GM18870 (cell line): ENCODE measurements around the gene FHIT.

Source experiments
- ATAC-seq: cut with Tn5 transposase; IDR thresholded peaks from one replicate; pipeline ENCODE4 v1.9.1; 2021; ENCODE audit warnings: moderate library complexity; ENCODE audit not compliant: unreplicated experiment

The FHIT gene

GRCh38 chr3:59877263-59878037, 1373.8 kb downstream of the FHIT start:
- ATAC-seq, result no peak

GRCh38 chr3:59876533-59877062, 1374.7 kb downstream of the FHIT start:
- no peak for ATAC-seq

- ATAC-seq, result no peak
Observed at GRCh38 chr3:59873576-59874230, 1377.5 kb downstream of the FHIT start.

GRCh38 chr3:59872128-59872527, 1379.1 kb downstream of the FHIT start:
- no peak for ATAC-seq

- ATAC-seq, result no peak
Observed at GRCh38 chr3:59867185-59868002, 1383.9 kb downstream of the FHIT start.

- no peak for ATAC-seq
Observed at GRCh38 chr3:59866076-59866475, 1385.2 kb downstream of the FHIT start.

- ATAC-seq, result no peak
Observed at GRCh38 chr3:59865351-59865750, 1385.9 kb downstream of the FHIT start.

- no peak for ATAC-seq
Observed at GRCh38 chr3:59862686-59863085, 1388.6 kb downstream of the FHIT start.

- peak; percentile 96 for ATAC-seq
Observed at GRCh38 chr3:59857589-59858346, 1393.5 kb downstream of the FHIT start.

GRCh38 chr3:59856934-59857460, 1394.3 kb downstream of the FHIT start:
- no peak for ATAC-seq

GRCh38 chr3:59854061-59854709, 1397.1 kb downstream of the FHIT start:
- no peak for ATAC-seq

- ATAC-seq, result no peak
Observed at GRCh38 chr3:59850417-59850816, 1400.8 kb downstream of the FHIT start.

GRCh38 chr3:59845386-59845785, 1405.9 kb downstream of the FHIT start:
- ATAC-seq, result no peak

- no peak for ATAC-seq
Observed at GRCh38 chr3:59843821-59844220, 1407.4 kb downstream of the FHIT start.

GRCh38 chr3:59839810-59840515, 1411.3 kb downstream of the FHIT start:
- peak; percentile 97 for ATAC-seq

- ATAC-seq, result no peak
Observed at GRCh38 chr3:59839283-59839682, 1412.0 kb downstream of the FHIT start.

- no peak for ATAC-seq
Observed at GRCh38 chr3:59836531-59836930, 1414.7 kb downstream of the FHIT start.

- no peak for ATAC-seq
Observed at GRCh38 chr3:59832702-59833101, 1418.5 kb downstream of the FHIT start.

GRCh38 chr3:59832241-59832640, 1419.0 kb downstream of the FHIT start:
- no peak for ATAC-seq
